Endothelial cell of umbilical vein (primary cell): ENCODE data around the gene KIF25.

Experiments used
- EZH2 ChIP-seq: IDR thresholded peaks from 2 replicates; pipeline ENCODE4 v1.6.1; 2012; ENCODE audit warnings: borderline replicate concordance, low read depth, mild to moderate bottlenecking, moderate library complexity, low read length, inconsistent platforms; ENCODE audit not compliant: severe bottlenecking
- POLR2AphosphoS5 ChIP-seq: IDR thresholded peaks from 2 replicates; pipeline ENCODE4 v1.6.1; 2012; ENCODE audit warnings: low read depth, mild to moderate bottlenecking, control low read depth, low read length, moderate library complexity; ENCODE audit not compliant: insufficient read depth
- TF ChIP-seq, protein P1 (sequence below), 2 donors: IDR thresholded peaks; 1 replicate in 1 of 2; 2 replicates in 1 of 2; pipeline ENCODE4 v1.5.1; 2011; ENCODE audit warnings: low read length in 2 of 2, mild to moderate bottlenecking in 2 of 2, moderate library complexity in 2 of 2, control low read depth in 1 of 2, inconsistent platforms in 1 of 2, low read depth in 1 of 2; ENCODE audit not compliant: insufficient read depth in 1 of 2; ENCODE audit errors: extremely low read depth in 1 of 2

DNA sequence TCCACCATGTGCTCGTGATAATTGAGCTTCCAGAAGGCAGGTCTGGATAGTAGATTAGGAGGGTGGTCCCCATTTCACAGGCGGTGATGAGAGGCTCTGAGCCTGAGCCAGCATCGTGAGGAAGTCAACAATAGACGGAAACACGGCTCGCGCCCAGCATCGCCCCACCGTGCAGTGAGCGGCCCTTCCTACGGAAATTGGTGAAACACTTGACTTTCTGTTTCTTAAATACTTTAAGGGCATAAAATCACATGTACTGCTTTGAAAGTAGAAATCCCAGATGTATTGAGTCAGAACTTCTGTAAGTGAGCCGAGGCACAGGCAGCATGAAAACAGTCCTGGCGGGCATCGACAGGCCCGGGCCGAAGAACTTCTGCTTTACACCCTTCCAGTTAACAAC, 4.3 kb upstream of the KIF25 start:
- TF ChIP-seq POLR2AphosphoS5, result peak; percentile 53
- no peak for TF ChIP-seq EZH2
- TF ChIP-seq, protein P1, sequence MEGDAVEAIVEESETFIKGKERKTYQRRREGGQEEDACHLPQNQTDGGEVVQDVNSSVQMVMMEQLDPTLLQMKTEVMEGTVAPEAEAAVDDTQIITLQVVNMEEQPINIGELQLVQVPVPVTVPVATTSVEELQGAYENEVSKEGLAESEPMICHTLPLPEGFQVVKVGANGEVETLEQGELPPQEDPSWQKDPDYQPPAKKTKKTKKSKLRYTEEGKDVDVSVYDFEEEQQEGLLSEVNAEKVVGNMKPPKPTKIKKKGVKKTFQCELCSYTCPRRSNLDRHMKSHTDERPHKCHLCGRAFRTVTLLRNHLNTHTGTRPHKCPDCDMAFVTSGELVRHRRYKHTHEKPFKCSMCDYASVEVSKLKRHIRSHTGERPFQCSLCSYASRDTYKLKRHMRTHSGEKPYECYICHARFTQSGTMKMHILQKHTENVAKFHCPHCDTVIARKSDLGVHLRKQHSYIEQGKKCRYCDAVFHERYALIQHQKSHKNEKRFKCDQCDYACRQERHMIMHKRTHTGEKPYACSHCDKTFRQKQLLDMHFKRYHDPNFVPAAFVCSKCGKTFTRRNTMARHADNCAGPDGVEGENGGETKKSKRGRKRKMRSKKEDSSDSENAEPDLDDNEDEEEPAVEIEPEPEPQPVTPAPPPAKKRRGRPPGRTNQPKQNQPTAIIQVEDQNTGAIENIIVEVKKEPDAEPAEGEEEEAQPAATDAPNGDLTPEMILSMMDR (IDR thresholded peaks at IDR 0.05; ENCODE audit: extremely low read depth in 1 of 2, insufficient read depth in 1 of 2, low read depth in 1 of 2, low read length in 2 of 2), result no peak
